K562 (cell line): ENCODE data around the gene AGPAT3. TPM values are rescaled to one million over a fixed set of nuclear protein-coding genes. Genes with fewer than 3 reads are reported as not detected.

ENCODE experiments used
- ATF7 ChIP-seq: fragments of 450-650 bp; IDR thresholded peaks from 2 replicates; pipeline ENCODE4 v1.7.1; 2014; ENCODE audit warnings: mild to moderate bottlenecking, moderate library complexity
- BCOR ChIP-seq: fragments of 450-650 bp; IDR thresholded peaks from 2 replicates; pipeline ENCODE4 v1.6.1; 2016
- CBFA2T2 ChIP-seq: fragments of 450-650 bp; conservative IDR thresholded peaks from 2 replicates; pipeline ENCODE4 v1.6.1; 2017; ENCODE audit warnings: mild to moderate bottlenecking
- CBX5 ChIP-seq: IDR thresholded peaks from 2 replicates; pipeline ENCODE4 v1.6.1; 2014; ENCODE audit warnings: low read depth, borderline replicate concordance
- CSDE1 ChIP-seq, 2 experiments: fragments of 450-650 bp; IDR thresholded peaks; 2 replicates each; pipeline ENCODE4 v1.6.1; 2016; ENCODE audit warnings: mild to moderate bottlenecking in 1 of 2
- ELF1 ChIP-seq: fragments of 200-800 bp; sonication (Bioruptor generic); IDR thresholded peaks from 2 replicates; pipeline ENCODE4 v1.6.1; 2016; ENCODE audit warnings: missing genetic modification characterization, missing compliant biosample characterization
- HMGN3 ChIP-seq: IDR thresholded peaks from 2 replicates; pipeline ENCODE4 v1.6.1; 2011; ENCODE audit warnings: borderline replicate concordance, low read depth, mild to moderate bottlenecking, mixed read lengths, low read length; ENCODE audit not compliant: insufficient read length; ENCODE audit errors: extremely low read depth
- KAT2B ChIP-seq: IDR thresholded peaks from one replicate; pipeline ENCODE4 v1.6.1; 2012; ENCODE audit warnings: low read depth, mild to moderate bottlenecking, control low read depth, inconsistent platforms, low read length, moderate library complexity
- MAFK ChIP-seq: IDR thresholded peaks from 2 replicates; pipeline ENCODE4 v1.6.1; 2011; ENCODE audit warnings: low read length, improper control_type of control experiment
- NFE2 ChIP-seq: IDR thresholded peaks from 2 replicates; pipeline ENCODE4 v1.6.1; 2014; ENCODE audit warnings: antibody characterized with exemption, low read depth
- NFRKB ChIP-seq: fragments of 450-650 bp; IDR thresholded peaks from 2 replicates; pipeline ENCODE4 v1.6.1; 2016; ENCODE audit warnings: low read depth
- PPARD ChIP-seq: fragments of 250-450 bp; sonication (Bioruptor Pico); IDR thresholded peaks from 2 replicates; pipeline ENCODE4 v1.8.0; 2022; ENCODE audit warnings: inconsistent platforms, mild to moderate bottlenecking, moderate library complexity
- RBFOX2 ChIP-seq: fragments of 200-400 bp; formaldehyde crosslinking; IDR thresholded peaks from 2 replicates; pipeline ENCODE4 v1.6.1; 2017; ENCODE audit warnings: low read depth, mild to moderate bottlenecking, low read length, moderate library complexity
- SMARCB1 ChIP-seq: IDR thresholded peaks from 2 replicates; pipeline ENCODE4 v1.6.1; 2011; ENCODE audit warnings: improper control_type of control experiment, low read depth; ENCODE audit not compliant: insufficient read length
- SRSF1 ChIP-seq: fragments of 200-400 bp; formaldehyde crosslinking; IDR thresholded peaks from 2 replicates; pipeline ENCODE4 v1.6.1; 2017; ENCODE audit warnings: mild to moderate bottlenecking, low read depth, low read length, moderate library complexity
- UBTF ChIP-seq, 2 experiments: IDR thresholded peaks; 2 replicates each; pipeline ENCODE4 v1.6.1; 2012; ENCODE audit warnings: improper control_type of control experiment in 2 of 2, low read depth in 2 of 2, low read length in 2 of 2, borderline replicate concordance in 1 of 2
- ZKSCAN8 ChIP-seq: fragments of 200-800 bp; sonication (Bioruptor generic); IDR thresholded peaks from 2 replicates; pipeline ENCODE4 v1.6.1; 2016; ENCODE audit warnings: missing genetic modification characterization, missing compliant biosample characterization
- ZNF174 ChIP-seq: fragments of 250-450 bp; sonication (Bioruptor Pico); IDR thresholded peaks from 2 replicates; pipeline ENCODE4 v1.4.0; 2020; ENCODE audit warnings: mild to moderate bottlenecking
- ZNF384 ChIP-seq: IDR thresholded peaks from 2 replicates; pipeline ENCODE4 v1.6.1; 2012; ENCODE audit warnings: low read depth, low read length, improper control_type of control experiment
- polyA plus RNA-seq, 8 experiments: library from polyadenylated mRNA; depleted of rRNA in 4 of 8; stranded (reverse) in 5 of 8; unstranded in 3 of 8; fragments of >200 nt; fragmentation: Nextera tagmentation in 2 of 8; fragmentation: Illumina TruSeq in 1 of 8; extraction: Ambion mirVana in 2 of 8; extraction: Trizol in 1 of 8; gene quantifications; 2 replicates each; pipeline versions ENCODE4 v1.2.1 to v1.2.3, GENCODE V29; 2011 to 2014; ENCODE audit warnings: inconsistent platforms in 1 of 8, missing spikeins in 1 of 8
- total RNA-seq, 7 experiments: library from RNA; depleted of rRNA in 6 of 7; stranded (reverse); fragments of >200 nt in 6 of 7; fragmentation: Illumina TruSeq in 2 of 7; extraction: Trizol in 2 of 7; gene quantifications; 2 replicates each; pipeline versions ENCODE4 v1.2.1 to v1.2.3, GENCODE V29; 2011 to 2021; ENCODE audit warnings: low replicate concordance in 1 of 7
- TF ChIP-seq, protein P1 (sequence below): fragments of 250-450 bp; sonication (Bioruptor Pico); IDR thresholded peaks from 2 replicates; pipeline ENCODE4 v1.5.0; 2022; ENCODE audit warnings: mild to moderate bottlenecking
- TF ChIP-seq, protein P2 (sequence below): fragments of 250-450 bp; sonication (Bioruptor Pico); IDR thresholded peaks from 2 replicates; pipeline ENCODE4 v1.8.0; 2022; ENCODE audit warnings: moderate library complexity, mild to moderate bottlenecking, inconsistent platforms
- TF ChIP-seq, protein P3 (sequence below): IDR thresholded peaks from 2 replicates; pipeline ENCODE4 v1.6.1; 2012; ENCODE audit warnings: low read depth, low read length, improper control_type of control experiment, borderline replicate concordance

Gene AGPAT3
- total and polyA plus RNA-seq, 9 of the 15 experiments (the other 6 are each of a cell fraction or from before 2014, with no cell fraction given), result 1.5 to 88.4 (median 35.7) TPM

GRCh38 chr21:43938751-43939442 is 73.9 kb downstream of the AGPAT3 start (continued):
- no peak for TF ChIP-seq SRSF1
- TF ChIP-seq RBFOX2, result peak; percentile 64
- no peak for TF ChIP-seq NFRKB
- no peak for TF ChIP-seq ZKSCAN8
- TF ChIP-seq, protein P1, sequence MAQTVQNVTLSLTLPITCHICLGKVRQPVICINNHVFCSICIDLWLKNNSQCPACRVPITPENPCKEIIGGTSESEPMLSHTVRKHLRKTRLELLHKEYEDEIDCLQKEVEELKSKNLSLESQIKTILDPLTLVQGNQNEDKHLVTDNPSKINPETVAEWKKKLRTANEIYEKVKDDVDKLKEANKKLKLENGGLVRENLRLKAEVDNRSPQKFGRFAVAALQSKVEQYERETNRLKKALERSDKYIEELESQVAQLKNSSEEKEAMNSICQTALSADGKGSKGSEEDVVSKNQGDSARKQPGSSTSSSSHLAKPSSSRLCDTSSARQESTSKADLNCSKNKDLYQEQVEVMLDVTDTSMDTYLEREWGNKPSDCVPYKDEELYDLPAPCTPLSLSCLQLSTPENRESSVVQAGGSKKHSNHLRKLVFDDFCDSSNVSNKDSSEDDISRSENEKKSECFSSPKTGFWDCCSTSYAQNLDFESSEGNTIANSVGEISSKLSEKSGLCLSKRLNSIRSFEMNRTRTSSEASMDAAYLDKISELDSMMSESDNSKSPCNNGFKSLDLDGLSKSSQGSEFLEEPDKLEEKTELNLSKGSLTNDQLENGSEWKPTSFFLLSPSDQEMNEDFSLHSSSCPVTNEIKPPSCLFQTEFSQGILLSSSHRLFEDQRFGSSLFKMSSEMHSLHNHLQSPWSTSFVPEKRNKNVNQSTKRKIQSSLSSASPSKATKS (CRISPR knock-in tag), result no peak
- no peak for TF ChIP-seq CBX5
- TF ChIP-seq, protein P2, sequence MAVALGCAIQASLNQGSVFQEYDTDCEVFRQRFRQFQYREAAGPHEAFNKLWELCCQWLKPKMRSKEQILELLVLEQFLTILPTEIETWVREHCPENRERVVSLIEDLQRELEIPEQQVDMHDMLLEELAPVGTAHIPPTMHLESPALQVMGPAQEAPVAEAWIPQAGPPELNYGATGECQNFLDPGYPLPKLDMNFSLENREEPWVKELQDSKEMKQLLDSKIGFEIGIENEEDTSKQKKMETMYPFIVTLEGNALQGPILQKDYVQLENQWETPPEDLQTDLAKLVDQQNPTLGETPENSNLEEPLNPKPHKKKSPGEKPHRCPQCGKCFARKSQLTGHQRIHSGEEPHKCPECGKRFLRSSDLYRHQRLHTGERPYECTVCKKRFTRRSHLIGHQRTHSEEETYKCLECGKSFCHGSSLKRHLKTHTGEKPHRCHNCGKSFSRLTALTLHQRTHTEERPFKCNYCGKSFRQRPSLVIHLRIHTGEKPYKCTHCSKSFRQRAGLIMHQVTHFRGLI (CRISPR knock-in tag), result no peak
- TF ChIP-seq ELF1, result no peak
- TF ChIP-seq PPARD (CRISPR knock-in tag), result no peak
- TF ChIP-seq MAFK, result 0 out of 2 replicates have a peak, but pooled peaks have one; percentile 20
- no peak for TF ChIP-seq CSDE1 (IDR thresholded peaks at IDR 0.05)
- TF ChIP-seq ZNF384, result peak; percentile 39
- TF ChIP-seq UBTF (IDR thresholded peaks at IDR 0.05; ENCODE audit: borderline replicate concordance in 1 of 2, low read depth in 2 of 2, low read length in 2 of 2), result 0 out of 4 replicates have a peak, but pooled peaks of 1 of the 2 experiments have one; percentile 18
- TF ChIP-seq BCOR, result peak; percentile 8; the same call in 1 of the 2 replicates
- TF ChIP-seq, protein P3, sequence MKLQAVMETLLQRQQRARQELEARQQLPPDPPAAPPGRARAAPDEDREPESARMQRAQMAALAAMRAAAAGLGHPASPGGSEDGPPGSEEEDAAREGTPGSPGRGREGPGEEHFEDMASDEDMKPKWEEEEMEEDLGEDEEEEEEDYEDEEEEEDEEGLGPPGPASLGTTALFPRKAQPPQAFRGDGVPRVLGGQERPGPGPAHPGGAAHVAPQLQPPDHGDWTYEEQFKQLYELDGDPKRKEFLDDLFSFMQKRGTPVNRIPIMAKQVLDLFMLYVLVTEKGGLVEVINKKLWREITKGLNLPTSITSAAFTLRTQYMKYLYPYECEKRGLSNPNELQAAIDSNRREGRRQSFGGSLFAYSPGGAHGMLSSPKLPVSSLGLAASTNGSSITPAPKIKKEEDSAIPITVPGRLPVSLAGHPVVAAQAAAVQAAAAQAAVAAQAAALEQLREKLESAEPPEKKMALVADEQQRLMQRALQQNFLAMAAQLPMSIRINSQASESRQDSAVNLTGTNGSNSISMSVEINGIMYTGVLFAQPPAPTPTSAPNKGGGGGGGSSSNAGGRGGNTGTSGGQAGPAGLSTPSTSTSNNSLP, result peak; percentile 32; the same call in 1 of the 2 replicates
- TF ChIP-seq HMGN3, result no peak
- TF ChIP-seq ATF7, result peak; percentile 74; the same call in 1 of the 2 replicates
- TF ChIP-seq ZNF174 (CRISPR knock-in tag), result no peak
- TF ChIP-seq CBFA2T2, result peak; percentile 57
- TF ChIP-seq SMARCB1, result peak; percentile 62
- peak; percentile 53 for TF ChIP-seq KAT2B
- peak; percentile 82 for TF ChIP-seq NFE2
